Activated CD4-positive, alpha-beta T cell treated with anti-CD3 and anti-CD28 coated beads for 1 hour (primary cell): ENCODE measurements around the gene PRL.

Experiments
- DNase-seq: peaks from one replicate; pipeline ENCODE4 v3.0.0-alpha.2; 2020

The PRL gene

DNA sequence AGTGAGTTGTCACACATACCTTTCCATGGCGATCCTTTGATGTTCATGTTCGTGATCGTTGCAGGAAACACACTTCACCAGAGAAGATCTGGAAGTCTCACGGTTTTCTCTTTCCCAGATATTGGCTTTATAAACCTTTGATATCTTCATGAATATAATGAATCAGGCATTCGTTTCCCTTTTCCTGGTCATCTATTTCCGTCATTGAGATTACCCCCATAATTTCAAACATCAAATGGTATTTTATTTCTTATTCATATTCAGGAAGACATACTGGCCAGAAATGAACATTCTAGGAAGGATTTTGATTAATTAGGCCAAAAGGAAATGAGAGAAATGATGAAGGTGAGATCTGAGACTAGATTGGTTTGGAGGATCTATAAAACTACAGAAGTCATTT lies at the start of gene PRL:
Gene PRL, minus strand, starts transcription at position 101 of the 400 bp plus-strand sequence. Its CDS starts 54 bp downstream, at position 47.
- no peak for DNase-seq

DNA sequence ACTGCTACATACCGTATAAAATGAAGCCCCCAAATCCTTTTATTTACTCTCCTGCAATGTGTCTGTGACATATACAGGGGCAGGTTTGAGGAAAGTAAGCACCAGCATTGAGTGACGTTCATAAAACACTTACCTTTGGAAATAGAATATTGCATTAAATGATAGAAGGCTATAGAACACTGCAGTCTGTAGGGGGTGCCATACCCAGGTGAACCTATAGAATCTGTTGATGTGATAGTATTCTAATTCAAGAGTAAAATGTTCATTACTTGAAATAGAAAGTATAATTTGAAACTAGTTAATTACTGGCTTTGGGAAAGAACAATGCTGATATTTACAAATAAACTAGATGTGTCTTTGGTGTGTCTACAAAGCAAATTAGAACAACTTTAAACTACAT lies 47.0 kb upstream of the PRL start:
- no peak for DNase-seq

DNA sequence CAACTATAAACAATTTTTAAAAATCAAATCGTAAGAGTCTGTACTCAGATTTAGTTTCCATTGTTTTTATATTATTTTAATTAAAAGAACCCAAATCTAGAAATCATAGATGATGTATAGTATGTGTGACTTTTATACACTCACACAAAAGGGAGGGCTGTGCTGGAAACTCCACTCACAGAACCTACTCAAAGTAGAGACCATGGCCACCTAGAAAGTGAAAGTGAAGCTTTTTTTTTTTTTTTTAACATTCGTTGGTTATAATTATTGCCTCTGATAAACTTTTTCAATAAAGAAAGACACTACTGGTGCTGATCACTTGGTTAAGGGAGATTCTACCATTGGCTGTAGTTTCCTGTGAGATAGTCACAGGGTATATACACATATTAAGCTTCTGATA lies 37.9 kb upstream of the PRL start:
- no peak for DNase-seq

DNA sequence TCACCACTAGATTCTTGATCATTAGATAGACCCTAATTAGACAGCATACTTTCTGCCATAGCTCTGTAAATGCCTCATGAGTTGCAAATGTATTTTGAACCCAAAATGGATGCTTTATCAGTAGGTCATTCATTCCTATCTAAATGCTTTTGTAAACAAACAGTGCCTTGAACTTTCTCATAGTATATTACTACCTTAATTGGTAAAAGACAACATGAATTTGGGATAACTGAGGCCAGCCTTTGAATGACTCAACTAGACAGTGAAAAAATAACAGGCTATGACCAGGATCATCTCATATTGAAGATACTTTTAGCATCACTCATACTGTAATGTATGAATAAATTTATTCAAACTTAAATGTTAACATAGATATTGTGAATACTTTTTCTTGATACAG lies 37.0 kb upstream of the PRL start:
- no peak for DNase-seq

DNA sequence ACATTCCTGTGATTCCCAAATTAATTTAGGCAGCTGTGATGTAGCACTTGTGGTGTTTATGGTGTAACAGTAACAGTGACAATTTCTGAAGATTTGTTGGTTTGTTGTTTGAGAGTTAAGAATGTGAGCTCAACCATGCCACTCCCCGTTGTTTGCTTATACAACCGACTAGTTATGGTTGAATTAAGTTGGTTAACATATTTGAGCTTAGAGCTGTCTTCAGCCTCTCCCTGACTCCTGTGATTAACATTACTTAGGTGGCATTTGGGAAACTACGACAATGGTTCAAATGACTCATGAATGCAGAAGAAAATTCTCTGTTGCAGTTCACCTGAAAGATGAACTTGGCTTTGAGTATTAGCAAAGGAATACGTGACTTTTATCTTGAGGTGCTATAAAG lies 35.9 kb upstream of the PRL start:
- no peak for DNase-seq

DNA sequence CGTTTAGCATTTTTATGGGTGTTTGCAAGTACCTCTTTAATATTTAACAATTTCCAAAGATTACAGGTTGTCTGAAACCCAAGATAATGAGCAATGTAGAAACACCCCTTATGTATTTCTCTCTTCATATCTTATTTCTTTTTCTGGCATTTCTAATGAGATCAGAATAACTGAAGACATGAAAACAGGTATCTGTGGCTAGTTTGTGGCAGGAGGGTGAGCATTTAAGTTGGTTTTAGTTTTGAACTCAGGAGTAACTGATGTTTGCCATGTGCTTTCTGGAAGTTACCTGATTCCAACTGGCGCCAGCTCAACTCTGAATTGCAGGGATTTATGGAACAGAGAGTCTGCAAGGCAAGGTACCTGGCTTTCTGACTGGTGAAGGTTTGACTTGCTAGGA lies 35.4 kb upstream of the PRL start:
- no peak for DNase-seq

DNA sequence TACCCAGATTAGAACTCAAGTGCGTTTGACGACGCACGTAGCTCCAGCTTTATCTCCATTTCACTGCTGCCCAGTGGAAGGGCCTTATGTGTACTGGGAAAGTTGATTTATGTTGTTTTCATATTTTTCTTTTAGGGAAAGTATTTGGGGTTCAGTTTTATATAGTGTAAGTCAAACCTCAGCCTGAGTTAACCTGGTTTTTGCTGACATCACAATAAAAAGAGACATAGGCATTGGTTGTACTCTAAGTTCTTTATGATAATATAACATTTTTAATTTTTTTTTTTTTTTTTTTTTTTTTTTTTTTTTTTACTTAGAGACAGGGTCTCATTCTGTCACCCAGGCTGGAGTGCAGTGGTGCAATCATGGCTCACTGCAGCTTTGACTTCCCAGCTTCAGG lies 34.1 kb upstream of the PRL start:
- DNase-seq, result no peak

DNA sequence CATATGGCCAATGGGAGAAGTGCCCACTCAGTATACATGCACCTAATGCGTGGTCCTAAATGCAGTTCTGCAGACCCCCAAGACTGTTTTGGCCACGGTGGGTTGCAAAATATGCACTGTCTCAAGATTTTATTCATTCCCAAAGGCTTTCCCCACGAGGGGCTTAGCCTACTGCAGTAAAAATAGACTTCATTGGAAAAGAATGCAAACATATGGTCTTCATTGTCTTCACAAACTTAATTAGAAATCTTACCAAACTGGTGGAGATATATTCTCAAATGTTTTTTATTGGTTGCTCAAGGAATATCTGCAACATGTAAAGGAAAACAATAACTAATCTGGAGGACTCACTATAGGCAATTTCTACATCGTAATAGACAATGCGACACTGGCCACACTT lies 31.6 kb upstream of the PRL start:
- DNase-seq, result no peak

DNA sequence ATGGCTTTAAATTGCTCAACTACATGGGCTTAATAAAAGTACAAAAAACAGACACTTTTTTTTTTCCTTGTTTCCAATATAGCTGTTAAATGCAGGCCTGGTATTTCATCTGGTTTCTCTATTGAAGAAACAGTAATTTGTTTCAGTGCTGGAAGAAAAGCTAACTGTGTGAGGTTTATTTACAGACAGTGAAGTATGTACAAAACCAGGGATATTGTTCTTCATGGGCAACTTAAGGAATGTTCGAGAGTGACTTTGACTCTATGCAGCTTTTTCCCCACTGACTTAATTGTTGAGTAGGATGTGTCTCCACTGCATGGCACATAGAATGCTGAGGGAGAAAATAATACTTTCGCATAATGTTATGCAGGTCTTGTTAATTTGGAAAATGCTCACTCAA lies 31.0 kb upstream of the PRL start:
- no peak for DNase-seq

DNA sequence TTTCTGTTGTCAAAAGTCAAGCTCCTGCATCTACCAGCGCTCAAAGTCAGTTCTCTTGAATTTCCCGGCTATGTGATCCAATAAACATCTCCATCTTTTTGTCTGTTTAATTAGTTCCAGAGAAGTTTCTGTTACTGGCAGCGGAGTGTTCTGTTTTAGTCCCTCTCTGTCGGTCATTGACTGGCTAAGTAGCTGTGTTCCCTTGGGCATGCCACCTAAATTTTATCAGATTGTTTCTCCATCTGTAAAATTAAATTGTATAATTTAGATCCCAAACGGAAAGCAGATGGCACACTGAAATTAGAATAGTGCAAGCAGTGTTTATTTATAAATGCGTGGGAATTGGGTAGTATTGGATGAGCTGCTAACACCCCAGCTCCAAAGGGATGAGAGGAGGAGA lies 29.7 kb upstream of the PRL start:
- DNase-seq, result no peak

DNA sequence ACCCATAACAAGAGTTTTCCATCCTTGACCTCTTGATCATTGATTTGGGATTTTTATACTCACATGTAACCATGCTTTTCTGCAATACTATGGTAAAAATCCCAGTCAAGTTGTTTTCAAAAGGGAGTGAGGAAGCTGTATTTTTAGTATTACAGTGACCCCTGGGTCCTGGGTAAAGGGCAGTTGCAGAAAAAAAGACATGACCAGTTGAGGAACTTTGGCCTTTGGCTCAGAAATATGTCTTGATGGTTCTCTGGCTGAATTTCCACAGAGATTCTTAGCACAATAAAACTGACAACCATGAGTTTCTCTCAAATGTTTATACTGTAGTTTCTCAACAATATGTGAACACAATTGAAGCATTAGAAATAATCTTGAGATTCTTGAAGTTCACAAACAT lies 28.6 kb upstream of the PRL start:
- no peak for DNase-seq

DNA sequence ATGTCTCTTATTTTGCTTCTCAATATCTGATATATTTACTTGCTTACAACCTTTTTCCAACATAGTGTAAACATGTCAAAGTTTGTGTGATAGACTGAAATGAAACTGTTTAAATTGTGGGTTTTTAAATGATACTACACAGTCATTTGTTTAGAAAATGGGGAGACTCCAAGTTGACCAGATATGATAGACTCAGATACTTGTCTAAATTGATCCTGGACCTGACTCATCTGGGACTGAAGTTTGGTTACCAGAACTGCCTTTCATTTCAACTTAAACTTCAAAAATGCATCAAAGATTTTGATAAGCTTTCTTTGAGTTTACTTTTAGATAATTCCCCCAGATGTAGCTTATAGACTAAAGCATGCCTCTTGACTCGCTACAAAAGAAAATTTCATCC lies 27.0 kb upstream of the PRL start:
- no peak for DNase-seq

DNA sequence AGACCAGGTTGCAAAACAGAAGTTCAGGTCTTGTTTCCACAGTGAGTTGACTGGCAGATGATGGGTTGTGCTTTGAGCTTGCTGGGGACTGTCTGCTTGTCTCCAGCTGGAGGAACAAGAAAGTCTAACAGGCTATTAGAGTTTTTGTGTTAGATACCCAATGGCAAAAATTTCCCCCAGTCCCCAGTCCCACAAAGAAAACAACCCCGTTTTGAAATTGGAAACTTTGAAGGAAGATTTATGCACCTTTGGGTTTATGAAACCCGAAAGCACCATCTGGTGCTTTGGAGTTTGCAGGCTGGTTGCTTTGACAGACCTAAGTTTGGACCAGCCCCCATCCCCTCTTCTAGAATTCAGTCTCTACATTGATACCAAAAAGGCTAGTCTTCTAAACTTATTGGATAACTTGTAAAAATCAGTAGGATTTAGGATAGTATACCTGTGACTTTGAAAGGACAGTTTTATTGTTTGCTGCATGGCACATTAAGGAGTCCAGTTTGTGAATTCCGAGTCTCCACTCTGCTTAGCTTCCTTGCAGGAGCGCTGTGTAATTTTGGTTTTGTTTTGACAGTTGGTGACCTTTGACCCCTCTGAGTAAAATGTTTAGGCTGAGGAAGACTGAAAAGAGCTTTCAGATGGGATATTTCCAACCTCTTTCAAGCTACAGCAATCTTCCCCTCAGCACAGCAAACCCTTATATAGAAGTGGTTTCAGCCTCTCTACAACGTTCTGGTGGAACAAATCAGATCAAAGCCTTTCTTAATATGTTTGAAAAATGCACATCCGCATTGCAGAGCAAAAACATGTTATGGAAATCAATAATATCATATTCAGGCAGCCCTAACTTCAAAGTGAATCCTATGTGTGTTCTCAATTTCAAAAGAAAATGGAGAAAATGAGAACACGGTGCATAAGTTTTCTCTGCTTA lies 25.5 kb upstream of the PRL start:
- DNase-seq, result no peak

DNA sequence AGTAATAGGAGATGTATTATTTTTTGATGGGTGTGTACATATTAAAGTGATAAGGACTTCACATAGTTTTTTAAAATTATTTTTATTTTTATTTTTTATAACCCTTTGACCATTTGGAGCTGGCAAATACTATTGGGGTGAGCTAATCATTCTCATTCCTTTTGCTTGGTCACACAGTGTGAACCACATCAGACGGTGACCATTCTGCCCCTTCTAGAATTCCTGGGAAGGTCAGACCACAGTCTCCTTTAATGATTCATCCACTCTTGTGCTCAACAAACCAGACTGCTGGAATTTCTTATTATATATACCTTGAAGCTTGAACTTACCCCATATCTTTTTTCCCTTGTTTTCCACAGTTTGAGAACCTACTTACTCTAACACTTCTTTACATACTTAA lies 23.9 kb upstream of the PRL start:
- no peak for DNase-seq

DNA sequence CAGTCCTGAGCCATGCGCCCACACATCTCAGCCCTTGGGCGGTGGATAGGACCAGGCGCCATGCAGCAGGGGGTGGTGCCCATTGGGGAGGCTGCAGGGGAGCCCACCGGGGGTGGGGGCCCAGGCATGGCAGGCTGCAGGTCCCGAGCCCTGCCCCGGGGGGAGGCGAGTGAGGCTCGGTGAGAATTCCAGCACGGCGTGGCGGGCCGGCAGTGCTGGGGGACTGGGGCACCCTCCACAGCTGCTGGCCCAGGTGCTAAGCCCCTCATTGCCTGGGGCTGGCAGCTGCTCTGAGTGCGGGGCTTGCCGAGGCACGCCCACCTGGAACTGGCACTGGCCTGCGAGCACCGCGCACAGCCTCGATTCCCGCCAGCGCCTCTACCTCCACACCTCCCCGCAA lies 21.6 kb upstream of the PRL start:
- no peak for DNase-seq

DNA sequence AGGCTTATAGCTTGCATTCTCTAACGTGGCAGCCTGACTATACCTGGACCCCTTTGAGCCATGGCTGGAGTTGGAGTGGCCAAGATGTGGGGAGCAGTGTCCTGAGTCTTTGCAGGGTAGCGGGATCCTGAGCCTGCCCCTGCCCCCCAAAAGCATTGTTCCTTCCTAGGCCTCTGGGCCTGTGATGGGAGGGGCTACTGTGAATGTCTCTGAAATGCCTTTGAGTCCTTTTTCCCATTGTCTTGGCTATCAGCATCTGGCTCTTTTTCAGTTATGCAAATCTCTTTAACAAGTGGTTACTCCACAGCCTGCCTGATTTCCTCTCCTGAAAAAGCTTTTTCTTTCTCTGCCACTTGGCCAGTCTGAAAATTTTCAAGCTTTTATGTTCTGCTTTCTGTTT lies 17.0 kb upstream of the PRL start:
- no peak for DNase-seq

DNA sequence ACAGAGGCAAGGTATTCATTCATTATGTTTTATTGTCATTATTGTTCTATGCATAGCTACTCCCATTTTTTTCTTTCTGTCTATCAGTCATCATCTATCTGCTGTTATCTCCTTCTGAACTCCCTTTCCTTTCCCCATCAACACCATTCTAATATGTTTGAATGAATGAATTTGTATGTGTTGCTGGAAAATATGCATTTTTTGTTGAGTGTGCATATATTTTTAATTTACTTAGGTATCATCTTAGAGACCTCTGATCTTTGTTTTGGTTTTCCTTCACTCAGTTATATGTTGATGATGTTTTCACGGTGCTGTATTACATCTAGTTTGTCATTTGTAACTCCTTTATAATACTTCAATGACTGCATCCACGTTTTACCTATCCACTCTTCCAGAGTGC lies 12.1 kb upstream of the PRL start:
- DNase-seq, result no peak

DNA sequence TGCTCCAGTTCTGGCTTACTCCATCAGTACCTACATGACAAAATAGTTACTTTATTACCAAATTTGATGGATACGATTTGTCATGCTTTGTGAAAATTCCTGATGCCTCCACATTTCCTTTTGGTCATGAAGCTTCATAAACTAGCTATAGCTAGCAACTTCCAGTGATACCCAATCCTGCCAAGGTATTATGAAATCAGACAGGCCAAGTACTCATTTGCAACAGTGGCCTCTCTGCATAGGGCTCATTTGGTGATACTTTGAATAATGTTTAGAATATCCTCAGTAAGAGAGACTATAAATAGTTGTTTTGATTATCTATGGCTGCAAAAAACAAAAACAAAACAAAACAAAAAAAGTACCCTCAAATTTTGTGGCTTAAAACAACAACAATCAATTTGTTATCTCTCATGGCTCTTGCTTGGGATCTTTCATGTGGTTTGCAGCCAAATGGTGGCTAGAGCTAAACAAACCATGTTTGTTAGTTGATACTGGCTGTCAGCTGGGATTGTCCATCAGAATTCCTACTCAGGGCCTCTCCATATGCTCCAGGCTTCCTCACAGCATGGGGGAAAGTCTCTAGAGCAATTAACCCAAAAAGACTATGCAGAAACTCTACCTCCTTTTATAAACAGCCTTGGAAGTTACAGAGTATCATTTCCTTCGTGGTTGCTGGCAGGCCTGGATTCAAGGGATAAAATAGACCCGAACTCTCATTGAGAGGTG lies 10.1 kb upstream of the PRL start:
- no peak for DNase-seq

DNA sequence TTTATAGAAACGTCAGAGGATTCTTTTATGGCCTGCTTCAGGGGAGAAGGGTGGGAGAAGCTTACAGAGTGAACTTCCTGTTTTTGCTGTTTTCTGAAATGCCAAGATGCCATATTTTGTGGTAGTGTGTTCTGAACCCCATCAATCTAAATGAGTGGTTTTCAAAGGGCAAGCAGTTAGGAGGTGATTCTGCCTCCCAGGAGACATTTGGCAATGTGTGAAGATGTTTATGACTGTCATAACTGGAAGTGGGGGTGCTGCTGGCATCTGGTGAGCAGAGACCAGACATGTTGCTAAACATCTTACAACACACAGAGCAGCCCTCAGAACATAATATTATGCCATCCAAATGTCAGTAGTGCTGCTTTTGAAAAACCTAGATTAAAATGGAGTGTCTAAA lies 6.0 kb upstream of the PRL start:
- no peak for DNase-seq

DNA sequence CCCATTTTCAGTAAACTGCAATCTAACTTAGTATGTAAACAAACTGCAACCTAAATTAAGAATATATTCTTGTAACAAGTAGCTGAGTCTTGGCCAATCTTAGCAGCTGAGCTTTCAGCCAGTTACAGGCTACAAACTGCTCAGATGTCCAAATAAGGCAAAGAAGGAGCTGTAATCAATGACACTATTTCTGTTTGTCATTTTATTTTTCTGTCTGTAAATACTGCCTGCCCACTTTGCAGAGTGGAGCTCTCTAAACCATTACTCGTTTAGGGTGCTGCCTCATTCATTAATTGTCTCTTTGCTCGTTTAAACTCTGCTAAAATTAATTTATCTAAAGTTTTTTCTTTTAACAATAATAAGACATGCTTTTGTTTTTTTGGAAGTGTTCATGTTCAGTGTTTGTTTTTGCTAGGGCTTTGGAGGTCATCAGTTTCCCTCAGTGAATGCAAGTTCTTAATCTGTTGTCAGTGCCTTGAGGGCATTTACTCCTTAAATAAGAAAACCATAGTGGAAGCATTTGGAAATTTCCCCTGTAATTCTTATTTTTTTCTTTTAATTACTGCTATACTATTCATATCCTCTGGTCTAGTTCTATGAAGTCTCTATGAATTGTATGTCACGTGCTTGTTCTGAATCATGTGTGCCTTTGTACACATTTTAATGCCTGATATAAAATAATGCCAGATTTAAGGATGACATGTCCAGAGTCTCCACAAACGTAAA lies 3.6 kb upstream of the PRL start:
- DNase-seq, result no peak

DNA sequence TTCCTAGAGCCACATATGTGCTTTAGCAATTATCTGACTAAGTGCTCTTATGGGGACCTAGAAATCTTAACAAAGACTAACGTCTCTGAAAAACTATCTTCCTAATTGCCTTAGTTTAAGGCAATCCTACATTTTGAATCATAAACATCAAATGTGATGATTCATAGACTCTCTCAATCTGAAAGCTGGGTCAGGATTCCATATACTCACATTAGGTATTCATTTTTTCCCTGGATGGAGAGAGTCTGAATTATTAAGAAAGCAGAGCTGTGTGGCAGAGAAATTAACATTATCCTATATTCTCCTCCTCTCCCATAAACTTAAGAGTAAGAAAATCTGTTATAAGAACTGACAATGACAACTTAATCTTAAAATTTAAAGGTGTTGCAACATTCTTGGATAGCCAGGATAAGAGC lies 1.6 kb upstream of the PRL start:
- DNase-seq, result no peak

DNA sequence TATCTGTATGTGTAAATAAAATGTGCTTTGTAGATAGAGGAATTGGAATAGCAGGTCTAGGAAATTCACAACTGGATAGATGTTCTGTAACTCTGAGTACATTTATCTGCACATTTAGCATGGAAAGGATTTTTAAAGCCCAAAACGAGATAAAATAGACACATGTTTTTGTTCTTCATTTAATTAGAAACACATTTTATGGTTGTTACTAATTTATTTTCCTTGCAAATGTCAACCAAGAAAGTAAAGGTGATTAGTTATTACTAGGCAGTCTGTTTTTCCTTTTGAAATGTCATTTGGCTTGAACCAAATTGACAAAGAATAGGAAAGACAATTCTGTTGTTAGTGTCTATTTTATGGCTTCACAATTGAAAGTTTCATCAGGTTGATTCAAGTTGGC lies 769 bp downstream of the PRL start:
- no peak for DNase-seq

DNA sequence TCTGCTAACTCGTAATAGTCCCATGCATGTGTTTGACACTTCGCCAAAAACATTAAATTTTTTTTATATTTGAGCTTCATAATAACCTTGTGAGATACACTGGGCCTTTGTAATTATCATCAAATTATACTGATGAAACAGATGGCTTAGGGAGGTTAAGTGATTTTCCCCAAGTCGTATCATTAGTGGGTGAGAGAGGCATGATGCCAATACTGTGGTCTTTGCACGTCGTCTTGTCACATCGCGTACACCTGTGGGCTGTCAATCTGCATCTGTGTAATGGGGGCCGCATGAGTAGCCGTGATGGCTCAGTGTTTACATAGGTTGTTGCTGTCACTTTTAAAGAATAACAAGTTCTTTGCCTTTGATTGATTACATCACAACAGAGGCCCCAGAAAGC lies 1.7 kb downstream of the PRL start:
- DNase-seq, result no peak

DNA sequence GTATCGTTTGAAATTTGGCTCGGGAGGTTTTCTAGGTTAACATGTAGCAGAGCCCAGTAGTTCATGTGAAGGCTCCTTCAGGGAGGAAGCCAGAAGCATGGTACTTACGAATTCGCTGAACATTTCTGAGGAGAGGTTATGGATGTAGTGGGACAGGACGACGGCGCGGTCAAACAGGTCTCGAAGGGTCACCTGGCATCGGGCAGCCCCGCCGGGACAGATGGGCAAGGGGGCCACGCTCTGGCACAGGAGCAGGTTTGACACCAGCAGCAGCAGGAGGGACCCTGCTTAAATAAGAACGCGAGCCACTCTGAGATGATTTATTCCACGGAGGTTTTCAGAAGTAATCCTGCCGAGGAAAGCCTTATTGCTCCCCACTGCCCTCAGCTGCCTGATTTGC lies 2.5 kb downstream of the PRL start:
- DNase-seq, result no peak
